ENCODE data around the gene MAPK8IP3.

MAPK8IP3 gene, protein sequence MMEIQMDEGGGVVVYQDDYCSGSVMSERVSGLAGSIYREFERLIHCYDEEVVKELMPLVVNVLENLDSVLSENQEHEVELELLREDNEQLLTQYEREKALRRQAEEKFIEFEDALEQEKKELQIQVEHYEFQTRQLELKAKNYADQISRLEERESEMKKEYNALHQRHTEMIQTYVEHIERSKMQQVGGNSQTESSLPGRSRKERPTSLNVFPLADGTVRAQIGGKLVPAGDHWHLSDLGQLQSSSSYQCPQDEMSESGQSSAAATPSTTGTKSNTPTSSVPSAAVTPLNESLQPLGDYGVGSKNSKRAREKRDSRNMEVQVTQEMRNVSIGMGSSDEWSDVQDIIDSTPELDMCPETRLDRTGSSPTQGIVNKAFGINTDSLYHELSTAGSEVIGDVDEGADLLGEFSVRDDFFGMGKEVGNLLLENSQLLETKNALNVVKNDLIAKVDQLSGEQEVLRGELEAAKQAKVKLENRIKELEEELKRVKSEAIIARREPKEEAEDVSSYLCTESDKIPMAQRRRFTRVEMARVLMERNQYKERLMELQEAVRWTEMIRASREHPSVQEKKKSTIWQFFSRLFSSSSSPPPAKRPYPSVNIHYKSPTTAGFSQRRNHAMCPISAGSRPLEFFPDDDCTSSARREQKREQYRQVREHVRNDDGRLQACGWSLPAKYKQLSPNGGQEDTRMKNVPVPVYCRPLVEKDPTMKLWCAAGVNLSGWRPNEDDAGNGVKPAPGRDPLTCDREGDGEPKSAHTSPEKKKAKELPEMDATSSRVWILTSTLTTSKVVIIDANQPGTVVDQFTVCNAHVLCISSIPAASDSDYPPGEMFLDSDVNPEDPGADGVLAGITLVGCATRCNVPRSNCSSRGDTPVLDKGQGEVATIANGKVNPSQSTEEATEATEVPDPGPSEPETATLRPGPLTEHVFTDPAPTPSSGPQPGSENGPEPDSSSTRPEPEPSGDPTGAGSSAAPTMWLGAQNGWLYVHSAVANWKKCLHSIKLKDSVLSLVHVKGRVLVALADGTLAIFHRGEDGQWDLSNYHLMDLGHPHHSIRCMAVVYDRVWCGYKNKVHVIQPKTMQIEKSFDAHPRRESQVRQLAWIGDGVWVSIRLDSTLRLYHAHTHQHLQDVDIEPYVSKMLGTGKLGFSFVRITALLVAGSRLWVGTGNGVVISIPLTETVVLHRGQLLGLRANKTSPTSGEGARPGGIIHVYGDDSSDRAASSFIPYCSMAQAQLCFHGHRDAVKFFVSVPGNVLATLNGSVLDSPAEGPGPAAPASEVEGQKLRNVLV (N-terminal part only)

DNA sequence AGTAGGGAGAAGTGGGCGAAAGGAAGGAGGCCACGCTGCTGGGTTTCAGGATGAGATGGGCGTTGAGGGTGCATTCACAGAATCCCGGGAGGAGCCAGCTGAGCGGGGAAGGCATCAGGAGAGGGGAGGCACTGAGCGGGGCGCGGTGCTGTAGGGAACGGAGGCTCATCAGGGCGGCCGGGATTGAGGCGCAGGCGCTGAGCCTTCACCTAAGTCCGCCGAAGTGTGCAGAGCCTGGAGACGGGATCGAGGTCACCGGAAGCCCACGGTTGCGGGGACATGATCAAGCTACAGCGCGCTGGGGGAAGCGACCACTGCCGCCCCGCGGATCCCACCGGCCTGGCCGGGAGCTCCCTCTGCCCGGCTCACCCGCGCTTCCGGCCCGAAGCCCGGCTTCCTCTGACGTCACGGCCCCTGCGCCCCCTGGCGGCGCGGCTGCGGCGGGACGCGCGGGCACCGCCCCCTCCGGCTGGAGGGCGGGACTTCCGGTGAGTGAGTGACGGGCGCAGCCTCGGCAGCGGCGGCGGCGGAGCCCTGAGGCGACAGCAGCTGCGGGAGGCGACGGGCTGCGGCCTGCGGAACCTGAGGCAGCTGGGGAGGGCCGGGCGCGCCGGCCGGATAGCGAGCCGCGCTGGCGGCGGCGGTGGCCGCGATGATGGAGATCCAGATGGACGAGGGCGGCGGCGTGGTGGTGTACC is at the start of gene MAPK8IP3:
TSS of gene MAPK8IP3 (plus strand) at position 508 of the 698 bp plus-strand sequence. CDS start at position 653, 145 bp downstream.
- DNase-seq: peak; percentile 92

DNA sequence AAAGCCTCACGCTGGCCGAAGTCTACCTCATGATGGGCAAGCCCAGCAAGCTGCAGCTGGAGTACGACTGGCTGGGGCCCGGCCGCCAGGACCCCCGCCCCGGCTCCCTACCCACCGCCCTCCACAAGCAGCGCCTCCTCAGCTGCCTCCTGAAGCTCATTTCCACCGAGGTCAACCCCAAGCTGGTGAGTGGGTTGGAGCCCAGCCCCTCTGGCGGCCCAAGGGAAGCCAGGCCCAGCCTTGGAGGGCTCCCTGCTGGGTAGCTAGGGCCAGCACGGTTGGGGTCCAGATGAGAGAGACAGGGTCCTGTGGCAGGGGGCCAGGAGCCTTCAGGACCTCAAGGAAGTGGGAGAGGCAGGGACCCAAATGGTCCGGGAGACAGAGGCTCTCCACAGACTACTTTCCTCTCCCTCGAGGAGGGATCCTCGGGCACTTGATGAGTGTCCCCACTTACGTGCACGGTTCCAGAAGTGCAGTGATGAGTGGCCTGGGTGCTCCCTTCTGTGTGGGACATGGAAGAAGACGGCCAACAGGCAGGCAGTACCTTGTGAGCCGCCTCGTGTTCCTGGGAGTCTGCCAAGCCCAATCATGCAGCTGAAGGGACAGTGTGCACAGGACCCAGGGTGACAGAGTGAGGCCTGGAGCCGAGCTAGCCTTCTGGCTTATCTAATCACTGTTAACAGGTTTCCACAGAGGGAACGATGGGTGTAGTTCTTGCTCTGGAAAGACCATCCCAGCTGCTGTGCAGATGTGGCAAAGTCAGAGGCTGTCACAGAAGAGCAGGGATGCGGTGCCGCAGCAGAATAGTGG is 49.0 kb upstream of the MAPK8IP3 start:
- no peak for DNase-seq

DNA sequence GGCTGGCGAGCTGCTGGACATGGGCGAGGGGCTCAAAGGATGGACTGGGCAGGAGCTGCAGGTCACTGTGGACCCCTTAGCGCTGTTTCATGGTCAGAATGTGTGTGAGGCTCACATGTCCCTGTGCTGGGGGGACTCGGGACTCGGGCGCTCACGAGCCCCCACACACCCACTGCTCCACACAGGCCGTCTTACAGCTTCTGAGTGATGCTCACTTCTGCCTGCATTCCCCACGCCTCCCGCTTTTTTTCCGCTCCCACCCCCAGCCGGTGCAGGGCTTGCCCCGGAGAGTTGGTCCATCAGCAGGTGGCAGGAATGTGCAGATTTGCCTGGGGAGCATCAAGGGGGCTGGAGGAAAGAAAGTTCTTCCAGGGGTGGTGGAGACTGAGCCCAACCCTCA is 48.2 kb upstream of the MAPK8IP3 start:
- DNase-seq: no peak

DNA sequence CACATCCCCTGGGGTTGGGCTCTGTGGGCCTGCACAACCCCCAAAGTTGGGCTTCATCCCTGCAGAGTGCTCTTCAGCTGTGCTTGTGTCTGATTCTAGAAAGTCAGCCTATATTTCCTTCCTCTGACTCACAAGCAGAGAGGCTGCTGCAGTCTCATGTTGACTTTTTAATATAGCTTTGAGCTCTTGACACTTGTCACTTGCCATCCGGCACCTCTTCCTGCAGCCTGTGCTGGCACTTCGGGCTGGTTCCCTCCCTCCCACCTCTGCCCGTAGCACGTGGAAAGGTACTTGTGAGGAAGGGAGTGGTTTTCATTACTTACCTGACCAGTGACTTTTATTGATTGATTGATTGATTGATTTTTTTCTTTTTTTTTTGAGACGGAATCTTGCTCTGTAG is 47.0 kb upstream of the MAPK8IP3 start:
- DNase-seq: no peak

DNA sequence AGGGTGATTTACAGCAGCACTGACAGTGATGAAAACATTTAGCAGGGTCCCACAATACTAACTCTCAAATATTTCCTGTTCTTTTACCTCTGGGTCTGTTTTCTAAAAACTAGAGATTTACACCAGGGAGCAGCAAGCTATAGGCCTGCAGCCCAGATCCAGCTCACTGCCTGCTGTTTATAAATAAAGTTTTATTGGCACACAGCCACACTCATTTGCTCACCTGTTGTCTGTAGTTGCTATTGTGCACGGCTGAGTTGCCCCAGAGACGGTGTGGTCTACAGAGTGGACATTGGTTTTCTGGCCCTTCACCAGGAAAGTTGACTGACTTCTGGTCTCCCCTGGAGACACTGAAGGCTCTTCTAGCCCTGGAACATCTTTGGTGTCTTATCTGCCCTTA is 44.2 kb upstream of the MAPK8IP3 start:
- DNase-seq: no peak

DNA sequence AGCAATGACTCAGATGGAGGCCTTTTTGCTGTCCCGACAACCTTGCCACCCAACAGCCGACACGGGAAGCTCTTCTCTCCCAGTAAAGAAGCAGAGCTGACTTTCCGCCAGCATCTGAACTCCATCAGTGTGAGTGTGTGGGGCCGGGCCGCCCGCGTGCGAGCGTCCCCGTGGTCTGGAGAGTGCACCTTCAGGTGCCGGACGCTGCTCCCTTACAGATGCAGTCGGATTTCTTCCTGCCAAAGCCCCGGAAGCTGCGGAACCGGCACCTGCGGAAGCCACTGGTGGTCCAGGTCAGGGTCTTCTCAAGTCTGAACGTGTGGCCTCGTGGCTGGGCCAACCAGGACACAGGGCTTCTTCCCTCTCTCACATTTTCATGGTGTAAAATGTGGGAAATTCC is 43.5 kb upstream of the MAPK8IP3 start:
- no peak for DNase-seq

DNA sequence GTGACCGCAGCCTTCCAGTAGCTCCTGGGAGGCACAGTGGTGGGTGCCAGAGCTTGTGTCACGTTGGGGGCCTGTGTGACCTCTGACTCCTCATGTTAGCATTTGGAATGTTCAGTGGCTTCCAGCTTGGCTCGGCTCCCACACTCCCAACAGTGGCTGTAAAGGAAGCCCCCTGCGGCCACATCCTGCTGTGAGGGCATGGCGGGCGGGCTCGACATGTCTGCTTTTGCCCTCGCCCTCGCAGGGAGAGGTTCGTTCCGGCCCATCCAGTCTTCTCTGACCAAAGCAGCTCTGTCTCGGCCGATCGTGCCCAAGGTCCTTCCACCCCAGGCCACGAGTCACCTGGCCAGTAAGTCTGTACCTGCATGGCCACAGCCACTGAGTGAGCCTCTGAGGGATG is 40.2 kb upstream of the MAPK8IP3 start:
- no peak for DNase-seq

DNA sequence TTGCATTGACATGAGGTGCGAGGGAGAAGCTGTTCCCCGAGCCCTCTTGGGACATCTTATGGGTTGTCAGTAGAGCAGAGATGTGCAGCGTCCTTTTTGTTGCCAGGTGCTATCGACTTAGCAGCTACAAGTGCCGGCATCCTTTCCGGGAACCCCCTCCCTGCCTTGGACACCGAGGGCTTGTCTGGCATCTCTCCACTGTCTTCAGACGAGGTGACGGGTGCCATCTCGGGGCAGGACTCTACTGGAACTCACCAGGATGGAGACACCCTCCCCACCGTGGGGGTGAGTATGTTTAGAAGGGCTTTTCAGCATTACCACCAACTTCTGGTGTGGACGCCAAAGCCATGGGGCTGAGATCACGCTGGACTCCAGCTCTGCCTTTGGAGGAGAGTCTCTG is 39.7 kb upstream of the MAPK8IP3 start:
- DNase-seq: no peak

DNA sequence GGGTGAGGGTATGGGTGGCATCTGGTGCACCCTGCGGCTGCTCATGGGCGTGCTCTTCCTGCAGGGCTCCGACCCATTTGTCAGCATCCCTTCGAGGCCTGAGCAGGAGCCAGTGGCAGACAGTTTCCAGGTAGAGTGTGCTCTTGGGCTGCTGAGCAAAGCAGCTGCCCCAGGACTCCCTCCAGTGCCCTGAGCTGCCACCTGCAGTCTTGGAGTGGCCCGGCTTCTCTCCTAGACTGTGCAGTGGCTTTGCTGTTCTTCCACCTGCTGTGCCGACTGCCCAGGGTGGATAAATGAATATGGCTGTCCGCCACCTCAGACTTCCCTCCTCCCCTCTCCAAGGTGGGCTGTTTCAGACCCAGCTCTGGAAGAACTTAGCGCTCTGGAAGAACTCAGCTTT is 38.7 kb upstream of the MAPK8IP3 start:
- DNase-seq: no peak

DNA sequence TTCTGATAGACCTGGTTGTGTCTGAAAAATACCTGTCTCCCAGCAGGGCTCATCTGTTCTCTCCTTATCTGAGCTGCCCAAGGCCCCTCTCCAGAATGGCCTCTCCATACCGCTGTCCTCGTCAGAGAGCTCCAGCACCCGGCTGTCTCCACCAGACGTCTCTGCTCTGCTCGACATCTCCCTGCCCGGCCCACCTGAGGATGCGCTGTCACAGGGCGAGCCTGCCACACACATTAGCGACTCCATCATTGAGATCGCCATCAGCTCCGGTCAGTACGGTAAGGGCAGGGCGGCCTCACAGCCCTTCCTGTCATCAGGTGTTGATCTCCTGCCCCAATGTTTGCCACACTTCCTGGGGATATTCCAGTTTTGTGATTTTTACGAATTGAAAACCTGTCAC is 38.1 kb upstream of the MAPK8IP3 start:
- DNase-seq: no peak

DNA sequence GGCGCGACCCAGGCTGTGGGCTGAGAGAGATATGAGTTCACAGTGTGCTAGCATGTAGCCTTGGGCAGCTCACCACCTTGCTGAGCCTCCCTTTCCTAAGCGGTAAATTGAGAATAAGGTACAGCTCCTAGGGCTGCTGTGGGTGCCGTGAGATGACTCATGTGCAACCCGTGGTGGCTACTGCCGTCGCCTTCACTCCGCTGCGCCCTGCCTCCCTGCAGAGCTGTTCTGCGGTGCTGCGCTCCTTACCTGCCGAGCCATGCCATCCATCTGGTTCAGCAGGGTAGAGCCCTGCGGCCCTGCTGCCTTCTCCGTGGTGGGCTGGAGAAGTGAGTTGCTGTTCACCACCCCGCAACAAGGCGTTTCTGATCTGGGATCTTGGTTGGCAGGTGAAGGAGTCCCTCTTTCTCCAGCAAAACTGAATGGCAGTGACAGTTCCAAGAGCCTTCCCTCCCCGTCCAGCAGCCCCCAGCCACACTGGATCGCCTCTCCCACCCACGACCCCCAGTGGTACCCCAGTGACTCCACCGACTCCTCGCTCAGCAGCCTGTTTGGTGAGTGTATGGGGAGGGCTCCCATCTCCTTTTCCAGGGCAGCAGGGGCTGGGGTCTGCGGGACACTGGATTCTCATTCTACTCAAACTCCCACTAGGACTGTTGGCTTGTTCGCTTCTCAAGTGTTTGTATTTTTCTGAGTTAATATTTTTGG is 37.2 kb upstream of the MAPK8IP3 start:
- no peak for DNase-seq

DNA sequence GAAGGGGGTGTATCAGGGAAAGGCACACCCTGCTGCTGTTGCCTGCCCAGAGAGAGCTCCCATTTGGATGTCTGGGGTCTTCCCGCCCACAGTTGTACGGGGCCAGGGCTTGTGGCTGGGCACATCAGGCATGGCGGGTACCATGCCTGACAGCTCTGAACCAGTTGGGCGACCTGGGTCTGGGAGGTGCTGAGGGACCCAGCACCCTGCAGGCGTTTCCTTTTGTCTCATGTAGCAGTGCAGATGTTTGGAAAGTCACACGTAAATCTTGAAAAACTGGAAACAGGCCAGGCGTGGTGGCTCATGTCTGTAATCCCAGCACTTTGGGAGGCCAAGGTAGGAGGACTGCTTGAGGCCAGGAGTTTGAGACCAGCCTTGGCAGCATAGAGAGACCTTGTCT is 36.3 kb upstream of the MAPK8IP3 start:
- no peak for DNase-seq

DNA sequence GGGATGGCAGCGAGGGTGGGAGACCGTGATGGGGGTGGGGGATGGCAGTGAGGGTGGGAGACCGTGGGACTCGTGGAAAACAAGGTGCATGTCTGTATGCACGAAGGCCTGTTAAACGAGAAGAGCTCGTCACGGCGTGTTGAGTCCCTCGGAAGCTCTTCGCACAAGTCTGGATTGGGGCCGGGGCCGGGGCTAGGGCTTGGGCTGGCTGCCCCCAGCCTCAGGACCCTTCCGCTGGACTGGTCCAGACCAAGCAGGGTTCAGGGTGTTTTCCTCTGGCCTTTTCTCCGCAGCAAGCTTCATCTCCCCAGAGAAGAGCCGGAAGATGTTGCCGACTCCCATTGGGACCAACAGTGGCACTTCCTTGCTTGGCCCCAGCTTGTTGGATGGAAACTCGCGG is 35.6 kb upstream of the MAPK8IP3 start:
- no peak for DNase-seq

DNA sequence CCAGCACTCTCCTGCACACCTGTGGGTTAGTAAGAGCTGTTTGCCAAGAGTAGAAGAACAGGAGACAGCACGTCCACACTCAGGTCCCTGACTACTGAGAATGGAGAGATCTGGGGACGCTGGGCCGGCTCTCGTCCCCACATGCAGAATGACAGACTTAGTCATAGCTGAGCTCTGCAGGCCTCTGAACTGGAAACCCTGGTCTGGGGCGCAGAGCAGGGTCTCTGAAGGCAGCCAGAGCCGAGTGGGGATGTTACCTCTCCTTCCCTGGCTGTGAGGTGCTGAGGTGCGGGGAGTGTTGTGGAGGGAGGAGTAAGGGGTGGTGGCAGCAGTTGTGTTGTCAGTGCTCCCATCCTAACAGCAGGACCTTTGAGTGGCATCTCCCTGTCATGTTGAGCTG is 35.1 kb upstream of the MAPK8IP3 start:
- DNase-seq: no peak

DNA sequence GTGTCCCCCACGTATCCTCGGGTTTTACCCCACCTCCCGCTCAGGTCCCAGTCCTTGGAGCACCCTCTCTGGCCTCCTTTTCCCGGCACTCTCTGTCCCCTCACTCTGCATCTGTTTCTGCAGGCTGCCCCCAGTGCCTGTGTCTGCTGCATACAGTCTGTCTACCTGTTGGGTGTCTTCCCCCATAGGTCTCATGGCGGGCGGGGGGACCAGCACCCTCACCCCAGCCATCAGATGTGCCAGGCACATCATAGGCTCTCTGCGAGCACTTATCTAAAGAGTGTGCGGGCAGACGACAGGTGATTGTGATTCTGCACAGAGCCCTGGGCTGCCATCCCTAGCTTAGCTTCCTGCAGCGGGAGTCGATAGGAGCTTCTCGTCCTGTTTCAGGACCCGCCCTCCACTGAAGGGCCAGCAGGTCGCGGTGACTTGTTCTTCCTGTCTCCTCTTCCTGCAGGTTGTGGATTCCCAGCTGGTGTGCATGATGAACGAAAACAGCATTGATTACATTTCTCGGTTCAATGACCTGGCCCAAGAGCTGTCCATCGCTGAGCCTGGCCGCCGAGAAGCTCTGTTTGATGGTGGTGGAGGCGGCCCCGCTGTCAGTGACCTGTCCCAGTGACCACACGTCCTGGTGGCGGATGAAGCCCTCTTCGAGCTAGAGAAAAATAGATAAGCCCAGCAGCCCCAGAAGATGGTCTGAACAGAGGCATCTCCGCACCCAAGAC is 32.4 kb upstream of the MAPK8IP3 start:
- no peak for DNase-seq

DNA sequence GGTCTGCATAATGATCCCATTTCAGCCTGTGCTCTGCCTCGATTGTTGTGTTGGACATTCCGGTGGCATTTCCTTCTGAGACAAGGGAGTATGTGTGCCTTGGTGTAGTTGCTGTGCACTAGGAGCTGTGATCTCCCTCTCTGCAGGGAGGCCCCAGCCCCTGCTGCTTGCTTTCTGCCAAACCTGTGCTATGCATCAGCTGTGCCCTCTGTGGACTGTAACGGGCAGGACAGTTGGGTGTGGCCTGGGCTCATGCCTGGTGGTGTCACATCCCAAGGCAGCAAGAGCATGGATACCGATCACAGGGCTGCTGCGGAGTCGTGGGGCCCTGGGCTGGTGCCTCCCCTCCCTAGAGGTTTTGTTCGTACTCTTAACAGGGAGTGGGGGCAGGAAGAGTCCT is 31.7 kb upstream of the MAPK8IP3 start:
- DNase-seq: no peak

DNA sequence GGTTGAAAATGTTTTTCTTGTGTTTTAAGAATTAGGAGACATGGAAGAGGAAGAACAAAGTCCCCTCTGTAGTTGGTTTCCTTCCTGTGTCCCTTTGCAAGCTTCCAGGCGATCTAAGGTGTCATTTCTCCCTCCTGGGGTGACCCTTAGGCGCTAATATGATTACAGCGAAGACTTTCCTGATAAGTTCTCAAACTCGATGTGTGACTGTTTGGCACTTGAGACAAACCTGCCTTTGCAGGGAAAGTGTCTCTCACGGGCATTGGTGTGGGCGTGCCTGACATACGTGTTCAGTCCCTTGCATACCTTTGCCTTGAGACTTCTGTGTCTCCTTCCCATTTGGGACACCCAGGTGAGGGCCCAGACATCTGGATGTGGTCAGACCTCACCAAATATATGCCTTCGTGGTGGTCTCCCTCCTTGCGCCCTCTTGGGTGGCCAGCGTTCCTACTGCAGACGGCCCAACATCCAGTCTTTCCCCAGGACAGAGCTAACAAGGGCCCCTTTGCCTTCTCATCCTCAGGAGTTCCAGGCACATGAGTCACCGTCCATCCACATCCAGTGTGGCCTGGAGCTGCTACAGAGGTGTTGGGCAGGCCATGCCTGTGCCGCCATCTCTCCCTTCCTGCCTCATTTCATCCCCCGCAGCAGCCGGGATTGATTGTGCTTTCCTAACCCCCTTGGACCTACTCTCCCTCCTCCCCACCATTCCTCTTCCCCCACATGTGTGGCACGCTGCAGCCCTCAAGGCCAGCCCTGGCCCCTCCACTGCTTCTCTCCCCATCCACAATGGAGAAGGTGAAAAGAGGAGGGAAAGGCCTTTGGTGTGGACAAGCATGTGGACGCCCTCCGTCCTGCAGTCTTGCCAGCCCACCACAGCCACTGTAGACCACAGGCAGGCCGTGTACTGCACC is 31.0 kb upstream of the MAPK8IP3 start:
- DNase-seq: no peak

DNA sequence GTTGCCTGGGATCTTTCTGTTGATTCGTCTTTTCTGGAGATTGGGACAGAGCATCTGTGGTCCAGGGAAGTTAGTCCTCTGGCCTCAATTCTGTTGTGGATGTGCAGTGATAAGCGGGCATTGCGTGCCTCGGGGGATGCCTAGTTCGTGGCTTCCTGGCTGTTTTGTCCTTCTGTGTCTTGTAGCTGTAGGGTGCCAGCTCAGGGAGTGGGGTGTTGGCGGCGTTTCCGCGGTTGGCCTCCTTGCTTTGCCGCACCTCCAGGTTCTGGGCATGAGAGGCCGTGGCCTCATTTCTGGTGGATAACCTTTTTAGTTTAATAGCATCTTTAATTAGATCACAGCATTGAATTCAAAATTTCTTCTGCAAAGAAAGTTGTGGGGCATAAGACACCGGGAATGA is 29.3 kb upstream of the MAPK8IP3 start:
- DNase-seq: no peak

DNA sequence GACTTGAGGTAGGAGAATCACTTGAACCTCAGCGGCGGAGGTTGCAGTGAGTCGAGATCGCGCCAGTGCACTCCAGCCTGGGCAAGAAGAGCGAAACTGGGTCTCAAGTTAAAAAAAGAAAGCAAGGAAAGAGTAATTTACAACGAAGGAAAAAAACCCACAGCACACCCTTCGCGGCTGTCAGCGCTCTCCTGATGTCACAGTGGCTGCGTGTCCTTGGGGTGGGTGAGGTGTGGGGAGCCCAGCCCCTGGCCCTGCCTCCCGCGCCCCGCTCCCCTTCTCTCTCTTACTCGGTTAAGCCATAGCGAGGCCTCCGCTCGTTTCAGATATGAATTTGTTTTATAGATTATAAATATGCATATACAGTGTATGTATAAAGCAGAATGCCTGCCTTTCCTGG is 28.7 kb upstream of the MAPK8IP3 start:
- DNase-seq: no peak

Data from activated naive CD4-positive, alpha-beta T cell treated with anti-CD3 and anti-CD28 coated beads, Interleukin-2, amount 50 U/mL, for 16 hours (primary cell).